ENCODE results near the gene SNAP29. TPM values are rescaled to one million over a fixed set of nuclear protein-coding genes. Genes with fewer than 3 reads are reported as not detected.

SNAP29 gene
- total RNA-seq, 1 experiment from 2014 or later, result 17.9 TPM

DNA sequence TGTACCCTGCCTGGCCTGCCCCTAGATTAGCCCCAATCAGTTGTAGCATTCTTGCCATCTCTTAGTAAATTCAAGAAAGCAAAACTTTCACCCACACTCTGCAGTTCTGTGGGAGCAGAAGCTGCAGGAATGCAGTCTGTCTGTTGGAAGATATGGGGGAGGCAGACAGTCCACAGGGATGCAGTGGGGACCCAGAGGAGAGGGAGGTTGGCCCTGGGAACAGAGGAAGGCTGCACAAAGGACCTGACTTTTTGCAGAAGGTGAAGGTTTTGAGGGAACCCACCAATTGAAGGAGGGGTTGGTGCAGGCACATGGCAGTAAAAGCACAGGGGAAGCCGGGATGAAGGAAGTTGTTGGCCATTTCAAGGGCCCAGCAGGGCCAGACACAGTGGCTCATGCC is 16.5 kb downstream of the SNAP29 start:
- Histone ChIP-seq H3K14ac (ENCODE audit: insufficient read depth, low read length) (no peak overlapping the region), H3K23ac (ENCODE audit: insufficient read length, low read depth, low read length) (no peak overlapping the region), H2BK120ac (ENCODE audit: low read depth, low read length, poor library complexity, severe bottlenecking) (no peak overlapping the region), H2BK12ac (ENCODE audit: insufficient read length, low read depth, low read length) (no peak overlapping the region), H2BK15ac (ENCODE audit: low read depth, low read length) (no peak overlapping the region), H2AFZ (ENCODE audit: low read length) (no peak overlapping the region), H2BK5ac (ENCODE audit: insufficient read length, low read length) (no peak overlapping the region), H3K79me2 (ENCODE audit: insufficient read depth, low read length) (no peaks in the 10 kb centered on the region), H3K23me2 (ENCODE audit: insufficient read length, low read depth, low read length, poor library complexity, severe bottlenecking) (no peaks in the 10 kb centered on the region), H3K79me1 (ENCODE audit: insufficient read depth, low read depth, low read length, poor library complexity, severe bottlenecking) (no peaks in the 10 kb centered on the region), H3T11ph (ENCODE audit: low read length) (no peak overlapping the region), H4K5ac (ENCODE audit: insufficient read length, low read depth, low read length) (no peak overlapping the region), H4K8ac (replicated peaks; ENCODE audit: insufficient read length, low read depth, low read length) (no peak overlapping the region), H3K18ac (ENCODE audit: insufficient read length, low read depth, low read length) (no peak overlapping the region), H4K20me1 (ENCODE audit: control insufficient read depth, insufficient read depth, insufficient read length) (no peaks in the 10 kb centered on the region), H2BK20ac (ENCODE audit: low read depth, low read length, poor library complexity, severe bottlenecking) (no peak overlapping the region), H3K9ac (ENCODE audit: extremely low read depth, insufficient read length, low read length) (no peak overlapping the region), H2AK5ac (ENCODE audit: insufficient read length, low read length) (no peak overlapping the region), H3K4ac (ENCODE audit: low read depth, low read length) (no peak overlapping the region), H4K91ac (ENCODE audit: insufficient read length, low read depth, low read length) (no peak overlapping the region), H3K4me2 (ENCODE audit: insufficient read depth, insufficient read length, low read length) (no peak overlapping the region), H3K4me1 (ENCODE audit: insufficient read depth, low read length) (no peaks in the 10 kb centered on the region), H3K56ac (ENCODE audit: insufficient read length, low read depth, low read length) (no peak overlapping the region), H3K27me3 (ENCODE audit: insufficient read depth, low read length) (no peaks in the 10 kb centered on the region), H3K27ac (ENCODE audit: insufficient read length, low read depth, low read length) (no peak overlapping the region), H3K9me3 (ENCODE audit: control insufficient read depth, low read depth, low read length) (no peaks in the 10 kb centered on the region)
- no CpG with 5 or more reads among the region's 1 CpG for WGBS (ENCODE audit: extremely low coverage, insufficient read length, low lambda C conversion rate)
- DNase-seq, result no peak
- Mint-ChIP-seq H3K4me1 (peaks cover 5% of the 10 kb centered on the region in 2 experiments), H3K36me3 (ENCODE audit: insufficient read depth in 1 of 3, low read depth in 3 of 3) (peaks cover 2 to 18% (median 5%) of the 10 kb centered on the region in 3 experiments; a peak in 5 of 7 replicates), H3K27me3 (ENCODE audit: low read depth) (no peaks in the 10 kb centered on the region), H3K27ac (peak overlapping the region in 2 of 3 experiments; percentile 20 to 65; a peak in 3 of 7 replicates), H3K4me3 (no peak overlapping the region), H3K9me3 (peaks cover 0 to 2% of the 10 kb centered on the region in 2 experiments; a peak in 1 of 5 replicates)
- TF ChIP-seq, protein P1, sequence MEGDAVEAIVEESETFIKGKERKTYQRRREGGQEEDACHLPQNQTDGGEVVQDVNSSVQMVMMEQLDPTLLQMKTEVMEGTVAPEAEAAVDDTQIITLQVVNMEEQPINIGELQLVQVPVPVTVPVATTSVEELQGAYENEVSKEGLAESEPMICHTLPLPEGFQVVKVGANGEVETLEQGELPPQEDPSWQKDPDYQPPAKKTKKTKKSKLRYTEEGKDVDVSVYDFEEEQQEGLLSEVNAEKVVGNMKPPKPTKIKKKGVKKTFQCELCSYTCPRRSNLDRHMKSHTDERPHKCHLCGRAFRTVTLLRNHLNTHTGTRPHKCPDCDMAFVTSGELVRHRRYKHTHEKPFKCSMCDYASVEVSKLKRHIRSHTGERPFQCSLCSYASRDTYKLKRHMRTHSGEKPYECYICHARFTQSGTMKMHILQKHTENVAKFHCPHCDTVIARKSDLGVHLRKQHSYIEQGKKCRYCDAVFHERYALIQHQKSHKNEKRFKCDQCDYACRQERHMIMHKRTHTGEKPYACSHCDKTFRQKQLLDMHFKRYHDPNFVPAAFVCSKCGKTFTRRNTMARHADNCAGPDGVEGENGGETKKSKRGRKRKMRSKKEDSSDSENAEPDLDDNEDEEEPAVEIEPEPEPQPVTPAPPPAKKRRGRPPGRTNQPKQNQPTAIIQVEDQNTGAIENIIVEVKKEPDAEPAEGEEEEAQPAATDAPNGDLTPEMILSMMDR (conservative IDR thresholded peaks at IDR 0.05), result no peak

Measured in H9 (cell line).